Fibroblast of the aortic adventitia (primary cell): Measurements from ENCODE around the gene TIGD7. TPM values are rescaled to one million over a fixed set of nuclear protein-coding genes. Genes with fewer than 3 reads are reported as not detected.

Experiments
- DNase-seq: peaks from one replicate; pipeline ENCODE4 v3.0.0-alpha.2; 2010; ENCODE audit warnings: low read depth
- H3K4me3 ChIP-seq: 2 replicates; pipeline ENCODE4 v1.5.1; 2011; ENCODE audit warnings: low read depth, mild to moderate bottlenecking, control low read depth, low read length, moderate library complexity
- total RNA-seq: library from RNA; depleted of rRNA; stranded (reverse); fragments of >200 nt; gene quantifications from 2 replicates; pipeline ENCODE4 v1.2.3, GENCODE V29; 2012; ENCODE audit warnings: low replicate concordance
- TF ChIP-seq, protein P1 (sequence below): IDR thresholded peaks from 2 replicates; pipeline ENCODE4 v1.5.1; 2011; ENCODE audit warnings: mild to moderate bottlenecking, low read length, control low read depth, inconsistent platforms; ENCODE audit not compliant: insufficient read depth

The TIGD7 gene
- total RNA-seq, 1 donor, result 6.4 TPM

DNA sequence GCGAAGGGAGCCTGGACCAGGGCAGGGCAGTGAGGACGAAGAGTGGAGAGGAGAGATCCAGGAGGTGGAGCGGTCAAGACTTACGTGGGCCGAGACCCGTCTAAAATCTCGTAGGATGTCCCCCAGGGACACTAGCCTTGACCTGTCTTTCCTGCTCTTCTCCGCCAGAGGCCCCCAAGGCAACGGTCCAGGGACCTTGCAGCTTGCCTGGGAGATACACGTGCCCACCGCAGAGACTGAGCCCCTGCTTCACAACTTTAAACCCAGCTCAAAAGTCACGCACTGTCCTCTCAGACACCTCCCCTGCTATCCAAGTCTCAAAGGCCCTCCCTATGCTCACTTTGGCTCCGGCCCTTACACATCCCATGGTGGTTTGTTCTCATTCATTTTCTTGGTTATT is 9.4 kb downstream of the TIGD7 start:
- TF ChIP-seq, protein P1, sequence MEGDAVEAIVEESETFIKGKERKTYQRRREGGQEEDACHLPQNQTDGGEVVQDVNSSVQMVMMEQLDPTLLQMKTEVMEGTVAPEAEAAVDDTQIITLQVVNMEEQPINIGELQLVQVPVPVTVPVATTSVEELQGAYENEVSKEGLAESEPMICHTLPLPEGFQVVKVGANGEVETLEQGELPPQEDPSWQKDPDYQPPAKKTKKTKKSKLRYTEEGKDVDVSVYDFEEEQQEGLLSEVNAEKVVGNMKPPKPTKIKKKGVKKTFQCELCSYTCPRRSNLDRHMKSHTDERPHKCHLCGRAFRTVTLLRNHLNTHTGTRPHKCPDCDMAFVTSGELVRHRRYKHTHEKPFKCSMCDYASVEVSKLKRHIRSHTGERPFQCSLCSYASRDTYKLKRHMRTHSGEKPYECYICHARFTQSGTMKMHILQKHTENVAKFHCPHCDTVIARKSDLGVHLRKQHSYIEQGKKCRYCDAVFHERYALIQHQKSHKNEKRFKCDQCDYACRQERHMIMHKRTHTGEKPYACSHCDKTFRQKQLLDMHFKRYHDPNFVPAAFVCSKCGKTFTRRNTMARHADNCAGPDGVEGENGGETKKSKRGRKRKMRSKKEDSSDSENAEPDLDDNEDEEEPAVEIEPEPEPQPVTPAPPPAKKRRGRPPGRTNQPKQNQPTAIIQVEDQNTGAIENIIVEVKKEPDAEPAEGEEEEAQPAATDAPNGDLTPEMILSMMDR, result no peak
- H3K4me3 ChIP-seq, result no peak overlapping the region
- no peak for DNase-seq

DNA sequence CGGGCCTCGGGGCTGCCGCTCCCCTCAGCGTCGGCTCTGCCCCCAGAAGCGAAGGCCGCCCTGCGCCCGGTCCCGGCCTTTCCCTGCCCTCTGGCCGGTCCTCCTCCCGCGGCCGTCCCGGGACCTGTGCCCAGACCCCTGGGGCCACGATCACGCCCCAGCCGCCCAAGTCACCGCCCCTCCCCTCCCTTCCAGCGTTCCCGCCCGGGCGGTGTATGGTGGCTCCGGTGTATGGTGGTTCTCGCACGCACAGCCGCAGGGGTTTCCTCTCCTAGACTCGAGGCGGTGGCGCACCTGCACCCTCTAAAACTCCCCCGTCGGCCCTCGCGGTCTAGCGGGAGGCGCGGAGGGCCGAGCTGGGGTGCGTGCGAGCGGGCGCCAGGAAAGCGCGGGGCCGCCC is 10.0 kb downstream of the TIGD7 start:
- DNase-seq, result no peak
- no peak overlapping the region for H3K4me3 ChIP-seq
- TF ChIP-seq, protein P1, result no peak

DNA sequence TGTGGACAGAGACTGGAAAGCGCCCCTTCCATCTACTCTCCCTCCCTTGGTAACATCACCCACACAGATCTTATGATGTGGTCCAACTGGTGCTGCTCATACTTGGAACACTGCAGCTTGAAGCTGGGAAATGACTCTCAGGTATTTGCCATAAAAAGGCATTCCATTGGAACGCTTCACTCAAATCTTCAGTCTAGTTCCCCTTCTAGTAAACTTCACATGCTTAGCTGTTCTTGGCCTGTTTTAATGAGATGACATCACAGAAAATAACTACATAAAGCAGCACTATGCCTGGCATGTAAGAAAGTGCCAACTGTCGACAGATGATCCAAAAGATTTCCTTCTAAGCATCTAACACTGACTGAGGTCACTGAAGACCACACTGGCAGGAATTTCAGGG is 12.6 kb downstream of the TIGD7 start:
- DNase-seq, result no peak
- TF ChIP-seq, protein P1, result no peak
- H3K4me3 ChIP-seq, result no peak overlapping the region

DNA sequence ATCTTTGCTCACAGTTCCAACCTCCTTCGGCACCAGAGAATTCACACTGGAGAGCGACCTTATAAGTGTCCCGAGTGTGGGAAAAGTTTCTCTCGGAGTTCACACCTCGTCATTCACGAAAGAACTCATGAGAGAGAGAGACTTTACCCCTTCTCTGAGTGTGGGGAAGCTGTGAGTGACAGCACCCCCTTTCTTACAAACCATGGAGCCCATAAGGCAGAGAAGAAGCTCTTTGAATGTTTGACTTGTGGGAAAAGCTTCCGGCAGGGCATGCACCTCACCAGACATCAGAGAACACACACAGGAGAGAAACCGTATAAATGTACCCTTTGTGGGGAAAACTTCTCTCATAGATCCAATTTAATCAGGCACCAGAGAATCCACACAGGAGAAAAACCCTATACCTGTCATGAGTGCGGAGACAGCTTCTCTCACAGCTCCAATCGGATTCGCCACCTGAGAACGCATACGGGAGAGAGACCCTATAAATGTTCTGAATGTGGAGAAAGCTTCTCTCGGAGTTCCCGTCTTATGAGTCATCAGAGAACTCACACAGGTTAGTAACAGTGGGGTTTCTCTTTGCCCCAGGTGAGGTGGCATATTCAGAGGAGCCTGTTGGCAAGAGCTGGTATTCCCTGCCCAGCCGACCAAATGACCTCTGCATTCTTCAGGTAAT is 15.1 kb downstream of the TIGD7 start:
- TF ChIP-seq, protein P1, result no peak
- DNase-seq, result no peak
- H3K4me3 ChIP-seq, result no peak overlapping the region

DNA sequence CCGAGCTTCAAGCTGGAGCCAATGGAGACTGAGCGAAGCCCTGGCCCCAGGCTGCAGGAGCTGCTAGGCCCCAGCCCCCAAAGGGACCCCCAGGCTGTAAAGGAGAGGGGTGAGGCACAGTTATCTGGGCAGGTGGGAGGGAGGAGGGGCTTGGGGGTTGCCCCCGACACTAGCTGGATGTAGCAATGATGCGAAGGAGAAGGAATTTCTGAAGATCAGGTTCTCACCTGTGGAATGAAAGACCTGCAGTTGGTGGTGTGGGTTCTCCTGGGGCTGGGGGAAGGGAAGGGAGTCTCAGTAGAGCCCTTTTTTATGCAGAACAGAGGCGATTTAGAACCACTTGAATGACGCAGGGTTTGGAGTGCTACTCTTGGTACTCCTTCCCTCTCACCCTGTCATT is 20.1 kb downstream of the TIGD7 start:
- no peak for DNase-seq
- TF ChIP-seq, protein P1, result no peak
- peak overlapping the region; percentile 78 for H3K4me3 ChIP-seq

DNA sequence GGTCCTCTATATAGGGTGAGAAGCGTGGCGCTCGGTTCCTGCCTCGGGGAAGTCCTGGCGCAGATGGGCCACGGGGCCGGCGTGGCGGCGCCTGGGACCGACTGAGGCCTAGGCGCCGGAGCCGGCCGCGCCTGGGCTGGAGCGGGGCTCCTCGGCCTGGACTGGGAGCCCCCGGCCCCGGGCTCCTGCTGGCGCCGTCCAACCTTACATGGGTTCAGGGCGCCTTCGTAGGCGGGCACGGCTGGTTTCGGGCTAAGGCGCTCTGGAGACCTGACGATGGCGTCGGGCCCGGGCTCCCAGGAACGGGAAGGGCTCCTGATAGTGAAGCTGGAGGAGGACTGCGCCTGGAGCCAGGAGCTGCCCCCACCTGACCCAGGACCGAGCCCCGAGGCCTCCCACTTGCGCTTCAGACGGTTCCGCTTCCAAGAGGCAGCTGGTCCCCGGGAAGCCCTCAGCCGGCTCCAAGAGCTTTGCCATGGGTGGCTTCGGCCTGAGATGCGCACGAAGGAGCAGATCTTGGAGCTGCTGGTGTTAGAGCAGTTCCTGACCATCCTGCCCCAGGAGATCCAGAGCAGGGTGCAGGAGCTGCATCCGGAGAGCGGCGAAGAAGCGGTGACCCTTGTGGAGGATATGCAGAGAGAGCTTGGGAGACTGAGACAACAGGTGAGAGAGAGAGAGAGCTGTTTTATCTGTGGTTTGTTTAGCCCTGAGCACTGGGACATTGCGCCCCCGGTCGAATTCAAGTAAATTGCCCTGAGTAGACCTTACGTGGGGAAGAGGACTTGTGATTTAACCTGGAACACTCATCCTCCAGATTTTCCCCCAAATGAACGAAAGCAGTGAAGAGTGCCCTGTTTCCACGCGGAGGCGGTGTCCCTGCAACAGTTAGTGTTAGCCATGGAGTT is 21.4 kb downstream of the TIGD7 start:
- TF ChIP-seq, protein P1, result no peak
- peak overlapping the region; percentile 78 for H3K4me3 ChIP-seq
- DNase-seq, result no peak
